Neural progenitor cell (in vitro differentiated cells): ENCODE measurements around the gene RNF157.

Experiments
- CTCF ChIP-seq: fragments of 200-600 bp; sonication (generic); IDR thresholded peaks from 2 replicates; pipeline ENCODE4 v1.5.1; 2017; ENCODE audit warnings: antibody characterized with exemption, mild to moderate bottlenecking
- EZH2 ChIP-seq: fragments of 200-600 bp; sonication (generic); IDR thresholded peaks from 2 replicates; pipeline ENCODE4 v1.6.1; 2017; ENCODE audit warnings: antibody characterized with exemption, mild to moderate bottlenecking, moderate library complexity

GRCh38 chr17:76278268-76278908, 38.1 kb upstream of the RNF157 start:
- TF ChIP-seq CTCF, result no peak
- TF ChIP-seq EZH2, result no peak
